GM12878 (cell line): ENCODE results near the gene CCR1. TPM values are rescaled to one million over a fixed set of nuclear protein-coding genes. Genes with fewer than 3 reads are reported as not detected.
"Not testable (repeated sequence)": the region's sequence is repeated elsewhere in the genome, so short reads cannot be mapped to it uniquely, and the experiment has no call there.

Experiments used
- ATAC-seq: fragments of 200-7000 bp; cut with Tn5 transposase; 3 replicates; pipeline ENCODE4 v1.9.1; 2020; ENCODE audit warnings: mild to moderate bottlenecking, moderate library complexity
- BruUV-seq: library from RNA; stranded (reverse); fragments of 400-500 nt; replicated peaks from 2 replicates; lab custom pipeline; 2021; lab: Mats Ljungman, UMichigan
- CTCF ChIA-PET: fragments of 300-600 bp; sonication (Branson Sonifier 250); formaldehyde crosslinking; extraction: SDS; loops from one replicate; lab custom pipeline; 2021; ENCODE audit warnings: inconsistent platforms; lab: Yijun Ruan, JAX
- POLR2A ChIA-PET: fragments of 350-600 bp; formaldehyde crosslinking; extraction: SDS; loops from one replicate; lab custom pipeline; 2021; ENCODE audit warnings: inconsistent platforms; lab: Charles Lee
- RAD21 ChIA-PET: fragments of 300-600 bp; sonication (Branson Sonifier 250); formaldehyde crosslinking; loops from one replicate; lab custom pipeline; 2023; ENCODE audit warnings: antibody characterized with exemption; ENCODE audit not compliant: unreplicated experiment; lab: Charles Lee
- SMC1A ChIA-PET: fragments of 300-600 bp; sonication (Branson Sonifier 250); formaldehyde crosslinking; loops from one replicate; lab custom pipeline; 2023; ENCODE audit not compliant: unreplicated experiment, uncharacterized antibody; lab: Charles Lee
- DNase-seq: peaks from one replicate; pipeline ENCODE4 v3.0.0-alpha.2; 2011; ENCODE audit warnings: low read depth, low spot score
- FAIRE-seq: peaks from 3 replicates; lab custom pipeline; 2011; peaks lifted over from hg19 to GRCh38; lab: Jason Lieb, UNC
- H2AFZ ChIP-seq: 2 replicates; pipeline ENCODE4 v1.6.0; 2011; ENCODE audit warnings: low read depth, low read length, control low read depth; ENCODE audit not compliant: control insufficient read depth
- H3K27ac ChIP-seq: 2 replicates; pipeline ENCODE4 v1.5.1; 2011; ENCODE audit warnings: control low read depth; ENCODE audit not compliant: control insufficient read depth, insufficient read depth
- H3K27me3 ChIP-seq, 2 experiments: replicated peaks in 1 of 2; 2 replicates each; pipeline versions ENCODE4 v1.6.0 to v1.6.1; 2011; ENCODE audit warnings: low read length in 1 of 2; ENCODE audit not compliant: control insufficient read depth in 2 of 2, insufficient read depth in 2 of 2
- H3K36me3 ChIP-seq, 2 experiments: 2 replicates each; pipeline ENCODE4 v1.5.1; 2011; ENCODE audit warnings: low read length in 1 of 2; ENCODE audit not compliant: control insufficient read depth in 2 of 2, insufficient read depth in 2 of 2
- H3K4me1 ChIP-seq: 2 replicates; pipeline ENCODE4 v1.6.1; 2011; ENCODE audit warnings: mild to moderate bottlenecking, low read length, moderate library complexity, mixed read lengths; ENCODE audit not compliant: control insufficient read depth, insufficient read depth
- H3K4me2 ChIP-seq: 2 replicates; pipeline ENCODE4 v1.6.0; 2011; ENCODE audit warnings: control low read depth; ENCODE audit not compliant: control insufficient read depth, insufficient read depth
- H3K4me3 ChIP-seq: fragments of 200-600 bp; sonication (generic); 2 replicates; pipeline ENCODE4 v1.5.1; 2016
- H3K79me2 ChIP-seq: 2 replicates; pipeline ENCODE4 v1.6.0; 2011; ENCODE audit warnings: low read length; ENCODE audit not compliant: control insufficient read depth, insufficient read depth
- H3K9ac ChIP-seq: 2 replicates; pipeline ENCODE4 v1.8.0; 2011; ENCODE audit warnings: low read length, control low read depth, mixed read lengths; ENCODE audit not compliant: control insufficient read depth, insufficient read depth
- H3K9me3 ChIP-seq: replicated peaks from 3 replicates; pipeline ENCODE4 v1.5.1; 2011; ENCODE audit warnings: mild to moderate bottlenecking, low read length; ENCODE audit not compliant: control insufficient read depth, insufficient read depth
- H4K20me1 ChIP-seq: 2 replicates; pipeline ENCODE4 v1.6.0; 2011; ENCODE audit not compliant: control insufficient read depth, insufficient read depth
- CBX3 ChIP-seq: fragments of 200-600 bp; sonication (generic); IDR thresholded peaks from 2 replicates; pipeline ENCODE4 v1.6.1; 2016; ENCODE audit warnings: low read depth, borderline replicate concordance
- MYB ChIP-seq: fragments of 150-350 bp; IDR thresholded peaks from 2 replicates; pipeline ENCODE4 v1.6.1; 2014; ENCODE audit warnings: mild to moderate bottlenecking, low read depth, low read length, borderline replicate concordance
- SMAD5 ChIP-seq: IDR thresholded peaks from 2 replicates; pipeline ENCODE4 v1.6.1; 2016; ENCODE audit warnings: antibody characterized with exemption, low read depth
- SUPT20H ChIP-seq: IDR thresholded peaks from 2 replicates; pipeline ENCODE4 v1.6.1; 2011; ENCODE audit warnings: low read depth, mild to moderate bottlenecking, low read length, moderate library complexity, borderline replicate concordance; ENCODE audit not compliant: control insufficient read depth
- TBL1XR1 ChIP-seq: IDR thresholded peaks from 2 replicates; pipeline ENCODE4 v1.6.1; 2012; ENCODE audit warnings: low read depth, low read length, improper control_type of control experiment
- WGBS: methylation state at CpG from one replicate; pipeline ENCODE4 v1.1.6; 2016; ENCODE audit warnings: low lambda C conversion rate; ENCODE audit not compliant: insufficient replicate concordance, insufficient coverage; ENCODE audit errors: missing lambda C conversion rate; 5-methylcytosine and 5-hydroxymethylcytosine counted together
- in situ Hi-C: fragments of 300-500 bp; cut with MboI; formaldehyde crosslinking; loops from 9 replicates; pipeline ENCODE4 v1.14.3; 2018; ENCODE audit warnings: mixed read lengths
- intact Hi-C: fragments of 100-400 bp; cut with micrococcal nuclease; formaldehyde crosslinking; loops from one replicate; pipeline ENCODE4 v1.14.2; 2022; ENCODE audit not compliant: unreplicated experiment
- polyA plus RNA-seq, 11 experiments: library from polyadenylated mRNA; depleted of rRNA in 4 of 11; unstranded in 6 of 11; stranded (reverse) in 5 of 11; fragments of >200 nt; fragmentation: Nextera tagmentation in 4 of 11; fragmentation: Illumina TruSeq in 1 of 11; extraction: Ambion mirVana in 4 of 11; extraction: Trizol in 1 of 11; gene quantifications; 1 replicate in 1 of 11; 2 replicates in 10 of 11; pipeline versions ENCODE4 v1.2.1 to v1.2.3, GENCODE V29; 2011 to 2016; ENCODE audit warnings: inconsistent platforms in 2 of 11, missing spikeins in 2 of 11, low read depth in 1 of 11
- total RNA-seq, 4 experiments: library from RNA; depleted of rRNA in 3 of 4; stranded (reverse); fragments of >200 nt in 3 of 4; fragmentation: Illumina TruSeq in 1 of 4; extraction: Trizol in 1 of 4; gene quantifications; 2 replicates each; pipeline versions ENCODE4 v1.2.1 to v1.2.3, GENCODE V29; 2013 to 2021

The CCR1 gene
- total and polyA plus RNA-seq, 10 of the 15 experiments (the other 5 are each of a cell fraction or from before 2014, with no cell fraction given): 2.3 to 11.0 (median 7.8) TPM

GRCh38 chr3:46162975-46163555, 45.0 kb downstream of the CCR1 start:
- Histone ChIP-seq H3K4me2 (no peak overlapping the region), H3K27ac (no peak overlapping the region), H3K27me3 (no peaks in the 10 kb centered on the region; a peak in 1 of 4 replicates), H3K4me1 (no peaks in the 10 kb centered on the region), H3K9me3 (no peaks in the 10 kb centered on the region; the same call in 1 of the 3 replicates), H3K36me3 (no peaks in the 10 kb centered on the region), H3K79me2 (no peaks in the 10 kb centered on the region), H3K9ac (no peak overlapping the region), H3K4me3 (no peak overlapping the region), H4K20me1 (no peaks in the 10 kb centered on the region), H2AFZ (no peak overlapping the region)
- POLR2A ChIA-PET: no interaction called here
- intact Hi-C loops: no loop called here
- FAIRE-seq: no peak
- CTCF ChIA-PET: interaction anchor here (1.1 to 1.2 kb wide), 3 partner anchors 23 to 84 kb away, joined by 3 to 4 read pairs (median 3); no protein-coding TSS in a partner anchor
- no peak for ATAC-seq
- in situ Hi-C loops: no loop called here
- SMC1A ChIA-PET: interaction anchor here (1.4 kb wide), 1 partner anchor 50 kb away, joined by 4 read pairs; no protein-coding TSS in a partner anchor
- RAD21 ChIA-PET: interaction anchor here (0.5 to 1.0 kb wide), 2 partner anchors 68 to 78 kb away, joined by 3 to 6 read pairs; no protein-coding TSS in a partner anchor
- TF ChIP-seq CBX3 (no peak), SUPT20H (no peak), MYB (no peak), SMAD5 (no peak), TBL1XR1 (no peak)
- no TSS peak for BruUV-seq
- 60% methylated on average over 4 of the region's 4 CpGs for WGBS
- DNase-seq: no peak

GRCh38 chr3:46157685-46158084, 50.4 kb downstream of the CCR1 start:
- CTCF ChIA-PET: not testable (repeated sequence)

More at GRCh38 chr3:46157685-46158084, 50.4 kb downstream of the CCR1 start:
- BruUV-seq, H3K27me3 ChIP-seq, H4K20me1 ChIP-seq, H3K9ac ChIP-seq, H2AFZ ChIP-seq, H3K9me3 ChIP-seq, FAIRE-seq, POLR2A ChIA-PET, DNase-seq, H3K4me3 ChIP-seq, H3K4me2 ChIP-seq, ATAC-seq, H3K79me2 ChIP-seq, RAD21 ChIA-PET, H3K36me3 ChIP-seq, H3K27ac ChIP-seq, H3K4me1 ChIP-seq, SMC1A ChIA-PET, intact Hi-C loops, in situ Hi-C loops: not testable (repeated sequence)
- WGBS: 0% methylated on average over 1 of the region's 1 CpG
